NCI-H146 treated with DMSO at 0.1 percent for 48 hours (cell line): ENCODE results near the gene UBASH3B.

ENCODE experiments used
- DNase-seq: peaks from one replicate; lab custom pipeline; 2025; ENCODE audit not compliant: unreplicated experiment; lab: John Stamatoyannopoulos, UW

The UBASH3B gene

DNA sequence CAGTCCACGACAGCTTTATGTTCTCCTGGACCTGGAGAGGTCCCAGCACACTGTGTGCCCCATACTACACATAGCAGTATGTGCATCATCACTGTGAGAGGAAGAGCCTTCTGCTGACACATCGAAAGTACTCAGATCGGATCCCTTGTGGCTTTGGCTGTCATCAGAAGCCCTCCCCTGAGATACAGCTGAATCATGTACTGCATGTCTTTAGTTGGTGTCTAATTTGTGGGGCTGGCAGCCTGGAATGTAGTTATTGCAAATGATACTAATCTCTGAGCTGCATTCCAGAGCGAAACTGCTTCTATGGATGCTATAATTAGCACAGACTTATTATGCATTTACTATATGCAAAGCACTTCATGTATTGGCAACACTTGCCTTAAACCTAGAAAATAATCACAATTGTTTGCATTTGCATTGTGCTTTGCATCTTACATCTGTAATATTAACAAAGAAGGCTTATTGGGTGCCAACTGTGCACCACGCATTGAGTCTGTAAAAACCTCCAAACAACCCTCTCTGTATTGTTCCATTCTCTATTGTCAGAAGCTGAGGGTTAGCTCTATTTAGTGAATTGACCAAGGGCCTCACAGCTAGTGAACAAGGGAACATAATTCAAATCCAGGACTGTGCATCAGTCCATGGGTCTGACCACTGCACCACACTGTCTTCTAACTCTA is 93.6 kb downstream of the UBASH3B start:
- no peak for DNase-seq

DNA sequence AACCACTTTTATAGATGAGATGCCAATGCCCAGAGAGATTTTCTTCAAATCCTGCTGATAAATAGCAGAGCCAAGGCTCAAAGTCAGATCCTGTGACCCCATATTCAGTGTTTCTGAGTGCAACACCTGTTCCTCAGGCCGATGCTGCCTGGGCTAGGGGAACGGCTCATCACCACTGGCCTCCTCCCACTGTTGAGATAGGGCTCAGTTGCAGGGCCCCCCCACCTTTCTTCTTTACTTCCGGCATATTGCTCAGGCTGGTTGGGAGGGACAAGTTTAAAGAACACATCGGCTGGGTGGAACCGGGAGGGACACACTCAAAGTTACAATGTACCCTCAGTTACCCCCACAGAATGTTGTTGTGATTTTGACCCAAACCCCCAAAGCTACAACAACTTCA is 94.5 kb downstream of the UBASH3B start:
- DNase-seq, result no peak

DNA sequence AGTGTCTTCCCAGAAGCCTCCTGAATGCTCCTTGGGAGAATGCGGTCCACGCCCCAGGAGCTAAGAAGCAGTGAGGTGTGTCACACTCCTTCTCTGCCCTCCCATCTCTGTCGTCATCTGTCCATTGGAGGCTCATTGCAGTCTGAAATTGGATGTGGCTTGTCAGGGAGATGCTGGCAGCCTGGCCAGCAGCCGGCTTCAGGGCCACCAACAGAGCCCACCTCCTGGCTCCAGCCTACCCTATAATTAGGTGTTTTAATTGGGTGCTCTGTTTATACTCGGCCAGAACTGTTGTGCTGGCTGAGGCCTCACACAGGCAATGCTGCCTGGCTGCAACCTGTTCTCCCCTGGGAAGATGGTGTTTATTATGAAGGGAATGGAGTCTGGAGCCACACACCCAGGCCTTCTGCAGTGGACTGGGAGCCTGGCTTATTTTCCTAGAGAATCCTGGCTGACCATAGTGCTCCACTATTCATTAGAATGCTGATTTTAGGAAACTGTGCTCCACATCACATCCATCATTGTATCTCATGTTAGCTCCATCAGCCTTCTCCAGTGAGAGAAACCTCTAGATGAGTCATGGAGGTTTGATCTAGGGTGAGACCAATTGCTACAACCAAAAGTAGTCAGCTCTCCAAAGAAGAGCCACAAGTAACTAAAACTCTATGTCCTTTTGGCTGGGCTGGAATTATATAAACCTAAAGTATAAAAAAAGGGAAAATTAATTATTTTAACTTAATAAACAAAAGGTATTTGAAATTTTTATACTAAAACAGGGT is 96.0 kb downstream of the UBASH3B start:
- no peak for DNase-seq

DNA sequence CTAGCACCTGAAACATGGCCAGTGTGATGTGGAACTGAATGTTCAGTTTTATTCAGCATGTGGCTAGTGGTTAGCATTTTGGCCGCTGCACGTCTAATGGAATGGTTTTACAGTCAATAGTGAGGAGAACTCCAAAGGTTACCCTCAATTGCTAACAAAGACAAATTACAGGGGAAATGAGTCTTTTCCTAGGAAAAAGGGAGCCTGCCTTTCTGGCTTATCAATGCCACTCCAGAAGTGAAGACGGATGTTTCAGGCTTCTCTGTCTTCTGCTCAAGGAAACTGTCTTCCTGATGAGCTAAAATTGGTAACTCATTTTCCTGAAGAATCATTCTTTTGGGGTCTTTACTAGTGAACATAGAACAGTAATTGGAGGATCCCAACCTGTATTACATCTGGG is 98.5 kb downstream of the UBASH3B start:
- no peak for DNase-seq

- no peak for DNase-seq
Observed at GRCh38 chr11:122754553-122755322, 99.2 kb downstream of the UBASH3B start.

- DNase-seq, result no peak
Observed at GRCh38 chr11:122755409-122755808, 99.9 kb downstream of the UBASH3B start.

- DNase-seq, result no peak
Observed at GRCh38 chr11:122755941-122756340, 100.4 kb downstream of the UBASH3B start.

DNA sequence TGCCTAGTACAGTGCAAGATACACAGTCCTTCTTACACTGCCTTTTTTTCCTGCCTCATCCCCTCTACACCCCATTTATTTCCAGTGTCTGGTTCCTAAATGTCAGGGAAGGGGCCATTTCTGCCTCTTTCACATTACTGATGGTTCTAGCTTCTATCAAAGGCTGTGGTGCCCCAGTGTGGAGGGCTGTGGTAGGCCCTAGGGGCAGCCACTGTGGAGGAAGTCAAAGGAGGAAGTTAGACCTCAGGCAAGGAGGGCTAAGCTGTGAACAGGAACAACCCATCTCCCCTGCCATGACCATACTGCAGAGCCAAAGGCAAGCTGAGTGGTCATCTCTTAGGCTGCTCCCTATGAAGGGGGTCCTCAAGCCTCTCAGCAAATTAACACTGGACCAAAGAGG is 100.9 kb downstream of the UBASH3B start:
- DNase-seq, result no peak

GRCh38 chr11:122757201-122757600 is 101.7 kb downstream of the UBASH3B start:
- DNase-seq, result no peak

- DNase-seq, result no peak
Observed at GRCh38 chr11:122758339-122758738, 102.8 kb downstream of the UBASH3B start.

DNA sequence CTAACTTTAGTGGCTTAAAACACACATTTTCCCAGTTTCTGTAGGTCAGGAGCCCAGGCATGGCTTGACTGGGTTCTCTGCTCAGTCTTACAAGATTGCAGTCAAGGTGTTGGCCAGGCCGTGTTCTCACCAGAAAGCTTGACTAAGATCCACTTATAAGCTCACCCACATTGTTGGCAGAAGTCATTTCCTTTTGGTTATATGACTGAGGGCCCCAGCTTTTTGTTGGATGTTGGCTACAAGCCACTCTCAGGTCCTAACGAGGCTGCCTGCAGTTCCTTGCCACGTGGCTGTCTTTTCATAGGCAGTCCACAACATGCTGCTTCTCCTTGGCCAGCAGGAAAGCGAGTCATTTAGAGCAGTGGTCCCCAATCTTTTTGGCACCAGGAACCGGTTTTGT is 103.5 kb downstream of the UBASH3B start:
- no peak for DNase-seq

- no peak for DNase-seq
Observed at GRCh38 chr11:122763108-122763507, 107.6 kb downstream of the UBASH3B start.

GRCh38 chr11:122764371-122765090 is 109.0 kb downstream of the UBASH3B start:
- DNase-seq, result no peak

DNA sequence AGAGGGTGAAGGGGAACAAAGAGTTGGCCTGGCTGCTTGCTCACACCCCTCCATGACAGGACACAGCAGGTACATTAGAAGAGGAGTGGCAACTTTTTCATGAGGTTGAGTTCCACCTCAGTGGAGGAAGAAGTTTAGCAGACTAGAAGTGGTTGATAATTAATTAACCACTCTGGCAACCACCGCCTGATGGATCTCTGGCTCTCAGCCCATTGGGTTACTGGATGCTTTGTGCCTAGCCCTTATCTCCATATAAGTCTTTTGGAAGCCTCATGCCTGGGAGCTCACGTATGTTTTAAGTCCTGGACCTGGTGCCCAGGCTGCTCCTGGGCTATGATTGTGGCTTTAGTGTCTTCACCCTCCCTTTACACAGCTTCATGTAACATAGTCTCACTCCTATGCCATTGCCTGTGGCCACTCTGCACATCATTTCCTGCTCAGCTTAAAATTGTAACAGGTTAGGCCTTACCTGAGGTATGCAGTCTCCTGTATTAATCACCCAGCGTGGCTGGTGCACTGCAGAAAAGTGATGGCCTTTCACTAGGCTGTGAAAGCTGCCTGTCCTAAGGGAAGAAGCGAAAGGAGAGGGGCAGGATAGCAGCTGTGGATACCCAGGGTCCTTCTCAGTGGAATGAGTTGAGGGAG is 110.1 kb downstream of the UBASH3B start:
- DNase-seq, result no peak

DNA sequence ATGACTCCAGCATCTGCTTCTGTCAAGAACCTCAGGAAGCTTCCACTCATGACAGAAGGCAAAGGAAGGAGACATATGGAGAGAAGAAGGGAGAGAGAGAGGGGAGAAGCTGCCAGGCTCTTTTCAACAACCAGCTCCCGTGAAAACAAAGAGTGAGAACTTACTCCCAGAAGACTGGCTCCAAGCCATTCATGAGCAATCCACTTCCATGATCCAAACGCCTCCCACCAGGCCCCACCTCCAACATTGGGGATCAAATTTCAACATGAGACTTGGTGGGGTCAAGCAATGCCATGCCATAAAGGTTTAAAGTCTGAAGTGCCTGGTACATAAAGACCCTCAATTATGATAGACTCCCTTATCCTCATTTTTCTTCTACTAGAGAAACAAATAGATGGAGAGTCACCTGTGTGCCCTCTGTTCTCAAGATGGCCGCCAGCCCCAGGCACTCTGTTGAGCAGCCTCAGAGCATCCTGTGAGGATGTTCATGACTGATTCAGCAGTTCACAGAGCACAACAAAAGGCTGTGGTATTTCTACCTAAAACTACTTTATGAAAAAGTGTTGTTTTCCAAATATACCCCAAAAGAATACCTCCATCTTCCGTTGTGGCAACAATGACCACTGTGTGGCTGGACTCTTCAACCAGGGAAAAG is 113.7 kb downstream of the UBASH3B start:
- no peak for DNase-seq

DNA sequence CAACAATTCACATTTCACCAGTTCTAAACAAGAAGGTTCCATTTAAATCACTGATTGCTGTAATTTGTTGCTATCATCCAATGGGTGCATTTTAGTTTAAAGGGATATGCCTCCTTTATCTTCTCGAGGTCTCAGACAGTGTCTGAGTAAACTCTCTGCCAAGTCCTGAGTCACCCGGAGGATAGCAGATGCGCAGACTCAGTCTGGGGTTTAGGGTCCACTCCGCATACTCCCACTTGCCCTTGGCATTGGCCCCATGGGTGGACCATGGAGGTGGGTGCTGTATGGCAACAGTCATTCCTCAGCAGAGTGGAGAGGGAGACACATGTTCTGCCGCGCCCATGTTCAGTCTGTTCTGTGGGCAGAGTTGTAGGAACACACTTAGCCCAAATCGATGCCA is 117.4 kb downstream of the UBASH3B start:
- DNase-seq, result no peak

DNA sequence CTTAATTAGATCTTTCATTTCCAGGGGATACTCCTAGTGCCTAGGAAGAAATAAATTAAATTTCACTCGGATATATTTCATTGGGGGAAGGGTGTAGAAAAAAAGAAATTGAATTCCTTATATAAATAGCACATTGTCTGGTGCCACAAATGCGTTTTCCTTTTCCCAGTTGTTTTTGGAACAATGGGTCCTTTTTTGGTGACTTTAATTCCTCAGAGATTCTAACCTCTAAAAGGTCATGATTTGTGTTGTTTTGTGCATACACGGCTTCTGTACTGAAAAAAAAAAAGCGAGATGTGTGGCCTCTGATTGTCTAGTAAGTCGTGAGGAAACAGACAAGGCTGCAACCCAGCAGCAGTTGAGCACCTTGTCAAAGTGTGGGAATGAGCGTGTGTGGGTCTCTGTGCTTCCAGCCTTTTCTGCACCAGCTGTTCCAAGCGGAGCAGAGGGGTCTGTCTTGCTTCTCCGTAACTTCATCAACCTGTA is 118.3 kb downstream of the UBASH3B start:
- DNase-seq, result no peak

GRCh38 chr11:122775675-122776271 is 120.3 kb downstream of the UBASH3B start:
- no peak for DNase-seq

DNA sequence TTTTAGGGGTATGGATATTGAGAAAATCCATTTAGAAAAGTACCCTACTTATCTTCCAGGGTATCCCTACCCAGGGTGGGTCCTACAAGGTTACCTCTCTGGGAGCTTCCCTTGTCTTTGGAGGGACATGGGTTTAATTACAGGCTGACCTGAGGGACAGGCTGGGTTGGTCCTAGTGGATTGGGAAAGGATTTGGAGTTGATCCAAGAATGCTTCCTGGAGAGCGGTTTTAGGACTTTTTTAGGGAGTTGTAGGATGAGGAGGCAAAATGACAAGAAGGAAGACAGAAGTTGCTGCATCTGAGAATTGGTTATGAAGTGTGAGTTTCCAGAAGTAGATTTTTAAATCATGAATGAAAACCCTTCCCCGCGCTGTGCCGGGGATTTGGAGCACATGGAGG is 121.0 kb downstream of the UBASH3B start:
- DNase-seq, result no peak

- no peak for DNase-seq
Observed at GRCh38 chr11:122777343-122777742, 121.8 kb downstream of the UBASH3B start.
